Skeletal muscle cell (primary cell): Measurements from ENCODE around the gene IGSF21.

Source experiments
- DNase-seq: peaks from one replicate; pipeline ENCODE4 v3.0.0-alpha.2; 2010; ENCODE audit warnings: low read depth
- H3K4me3 ChIP-seq: 2 replicates; pipeline ENCODE4 v1.5.1; 2011; ENCODE audit warnings: low read depth, mild to moderate bottlenecking, control low read depth, low read length, moderate library complexity

The IGSF21 gene

GRCh38 chr1:18114726-18115410, 7.3 kb downstream of the IGSF21 start:
- no peak for DNase-seq
- H3K4me3 ChIP-seq, result no peak overlapping the region

GRCh38 chr1:18116777-18117176, 9.2 kb downstream of the IGSF21 start:
- H3K4me3 ChIP-seq, result no peak overlapping the region
- no peak for DNase-seq

GRCh38 chr1:18118078-18118477, 10.5 kb downstream of the IGSF21 start:
- no peak overlapping the region for H3K4me3 ChIP-seq
- DNase-seq, result no peak

GRCh38 chr1:18118491-18118890, 10.9 kb downstream of the IGSF21 start:
- H3K4me3 ChIP-seq, result no peak overlapping the region
- DNase-seq, result no peak

- no peak overlapping the region for H3K4me3 ChIP-seq
- DNase-seq, result no peak
Measured at GRCh38 chr1:18119289-18119688, 11.7 kb downstream of the IGSF21 start.

GRCh38 chr1:18119771-18120377, 12.3 kb downstream of the IGSF21 start:
- DNase-seq, result no peak

GRCh38 chr1:18120638-18121037, 13.0 kb downstream of the IGSF21 start:
- no peak for DNase-seq
- H3K4me3 ChIP-seq, result no peak overlapping the region

More at GRCh38 chr1:18119771-18120377, 12.3 kb downstream of the IGSF21 start:
- H3K4me3 ChIP-seq, result no peak overlapping the region

GRCh38 chr1:18121072-18121820, 13.6 kb downstream of the IGSF21 start:
- DNase-seq, result no peak
- H3K4me3 ChIP-seq, result no peak overlapping the region

- no peak for DNase-seq
- no peak overlapping the region for H3K4me3 ChIP-seq
Measured at GRCh38 chr1:18123467-18123992, 15.9 kb downstream of the IGSF21 start.

- DNase-seq, result no peak
- H3K4me3 ChIP-seq, result no peak overlapping the region
Measured at GRCh38 chr1:18124977-18125376, 17.4 kb downstream of the IGSF21 start.

GRCh38 chr1:18126616-18127015, 19.0 kb downstream of the IGSF21 start:
- H3K4me3 ChIP-seq, result no peak overlapping the region
- DNase-seq, result no peak

GRCh38 chr1:18128298-18128697, 20.7 kb downstream of the IGSF21 start:
- no peak overlapping the region for H3K4me3 ChIP-seq

GRCh38 chr1:18130356-18130755, 22.8 kb downstream of the IGSF21 start:
- no peak overlapping the region for H3K4me3 ChIP-seq

More at GRCh38 chr1:18128298-18128697, 20.7 kb downstream of the IGSF21 start:
- no peak for DNase-seq

GRCh38 chr1:18132022-18132710, 24.6 kb downstream of the IGSF21 start:
- DNase-seq, result no peak
- H3K4me3 ChIP-seq, result no peak overlapping the region

More at GRCh38 chr1:18130356-18130755, 22.8 kb downstream of the IGSF21 start:
- no peak for DNase-seq

GRCh38 chr1:18132711-18133541, 25.3 kb downstream of the IGSF21 start:
- no peak for DNase-seq
- no peak overlapping the region for H3K4me3 ChIP-seq

- no peak overlapping the region for H3K4me3 ChIP-seq
- DNase-seq, result no peak
Measured at GRCh38 chr1:18134324-18135046, 26.9 kb downstream of the IGSF21 start.

- H3K4me3 ChIP-seq, result no peak overlapping the region
- no peak for DNase-seq
Measured at GRCh38 chr1:18137759-18138345, 30.3 kb downstream of the IGSF21 start.
